Suprapubic skin (tissue), 4 donors: ENCODE measurements around the gene IRF4. TPM values are rescaled to one million over a fixed set of nuclear protein-coding genes. Genes with fewer than 3 reads are reported as not detected.
"Not testable (repeated sequence)": the region's sequence is repeated elsewhere in the genome, so short reads cannot be mapped to it uniquely, and the experiment has no call there.

ENCODE experiments used
- DNase-seq, 2 donors: peaks; one replicate each; pipeline ENCODE4 v3.0.0-alpha.2; 2019; ENCODE audit warnings: low spot score in 2 of 2
- H3K27ac ChIP-seq: fragments of 200-600 bp; sonication (generic); one replicate; pipeline ENCODE4 v1.5.1; 2019
- H3K27me3 ChIP-seq: fragments of 200-600 bp; sonication (generic); one replicate; pipeline ENCODE4 v1.5.1; 2019
- H3K36me3 ChIP-seq: fragments of 200-600 bp; sonication (generic); one replicate; pipeline ENCODE4 v1.5.1; 2019
- H3K4me1 ChIP-seq: fragments of 200-600 bp; sonication (generic); one replicate; pipeline ENCODE4 v1.5.1; 2019
- H3K4me3 ChIP-seq: fragments of 200-600 bp; sonication (generic); one replicate; pipeline ENCODE4 v1.5.1; 2019; ENCODE audit warnings: mild to moderate bottlenecking
- H3K9me3 ChIP-seq: fragments of 200-600 bp; sonication (generic); one replicate; pipeline ENCODE4 v1.5.1; 2019
- CTCF ChIP-seq, 2 donors: fragments of 200-600 bp in 1 of 2; fragments of 450-650 bp in 1 of 2; sonication (generic) in 1 of 2; IDR thresholded peaks; one replicate each; pipeline ENCODE4 v1.5.1; 2016 to 2019; ENCODE audit warnings: antibody characterized with exemption in 2 of 2, mild to moderate bottlenecking in 1 of 2, moderate library complexity in 1 of 2
- EP300 ChIP-seq: sonication (generic); formaldehyde crosslinking; IDR thresholded peaks from one replicate; pipeline ENCODE4 v1.6.1; 2017; ENCODE audit warnings: antibody characterized with exemption
- POLR2A ChIP-seq, 2 donors: fragments of 450-650 bp; IDR thresholded peaks; one replicate each; pipeline ENCODE4 v1.6.1; 2017; ENCODE audit warnings: antibody characterized with exemption in 2 of 2, mild to moderate bottlenecking in 2 of 2, moderate library complexity in 2 of 2
- POLR2AphosphoS5 ChIP-seq, 3 donors: sonication (generic); formaldehyde crosslinking; IDR thresholded peaks; one replicate each; pipeline ENCODE4 v1.6.1; 2017; ENCODE audit warnings: antibody characterized with exemption in 3 of 3
- WGBS: methylation state at CpG from one replicate; pipeline ENCODE4 v1.1.5; 2018; 5-methylcytosine and 5-hydroxymethylcytosine counted together
- total RNA-seq, 4 donors: library from RNA; depleted of rRNA; stranded (reverse); fragments of >200 nt; gene quantifications; one replicate each; pipeline ENCODE4 v1.1.0, GENCODE V29; 2016

The IRF4 gene
- total RNA-seq, 4 donors from 2014 or later, result 17.3 to 22.8 (median 20.4) TPM

- H3K36me3 ChIP-seq, result no peaks in the 10 kb centered on the region
- DNase-seq, result no peak
- 89% methylated on average over 8 of the region's 8 CpGs for WGBS
- H3K27ac ChIP-seq, result no peak overlapping the region
- no peaks in the 10 kb centered on the region for H3K4me1 ChIP-seq
- peaks cover 8% of the 10 kb centered on the region for H3K9me3 ChIP-seq
- TF ChIP-seq POLR2A (IDR thresholded peaks at IDR 0.05) (no peak), CTCF (IDR thresholded peaks at IDR 0.05) (no peak), EP300 (no peak), POLR2AphosphoS5 (IDR thresholded peaks at IDR 0.05) (no peak)
- peaks cover 18% of the 10 kb centered on the region for H3K27me3 ChIP-seq
- H3K4me3 ChIP-seq, result no peak overlapping the region
Measured at GRCh38 chr6:367298-367794, 24.2 kb upstream of the IRF4 start.

- no peak for TF ChIP-seq POLR2A (IDR thresholded peaks at IDR 0.05)
- no peak for TF ChIP-seq CTCF (IDR thresholded peaks at IDR 0.05)
- TF ChIP-seq POLR2AphosphoS5 (IDR thresholded peaks at IDR 0.05), result no peak
- no peak for TF ChIP-seq EP300
- Histone ChIP-seq H3K27ac (no peak overlapping the region), H3K9me3 (peaks cover 8% of the 10 kb centered on the region), H3K36me3 (no peaks in the 10 kb centered on the region), H3K27me3 (peaks cover 25% of the 10 kb centered on the region), H3K4me3 (no peak overlapping the region), H3K4me1 (no peaks in the 10 kb centered on the region)
- 77% methylated on average over 17 of the region's 17 CpGs for WGBS
- no peak for DNase-seq
Measured at GRCh38 chr6:367891-368630, 23.5 kb upstream of the IRF4 start.

GRCh38 chr6:369559-370431 lies 21.8 kb upstream of the IRF4 start:
- 85% methylated on average over 13 of the region's 13 CpGs for WGBS

DNA sequence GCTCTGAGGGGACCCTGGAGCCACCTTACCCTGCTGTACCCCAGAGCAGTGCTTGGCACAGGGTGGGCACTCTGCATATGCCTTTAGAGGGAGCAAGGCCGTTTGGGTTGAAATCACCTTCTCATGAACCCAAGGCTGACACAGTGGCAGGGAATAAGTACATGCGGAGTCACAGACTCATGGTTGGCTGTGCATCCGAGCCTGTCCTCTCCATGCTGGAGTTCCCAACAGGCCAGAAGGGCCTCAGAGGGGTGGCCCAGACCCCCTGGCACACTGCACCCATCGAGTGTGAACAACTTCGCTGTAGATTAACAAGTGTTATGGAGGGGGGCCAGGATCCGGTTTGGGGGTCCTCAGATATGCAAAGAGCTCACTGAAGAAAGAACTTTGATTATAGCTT lies 21.0 kb upstream of the IRF4 start:
- H3K27me3 ChIP-seq, result peaks cover 39% of the 10 kb centered on the region
- 84% methylated on average over 6 of the region's 6 CpGs for WGBS

More at GRCh38 chr6:369559-370431, 21.8 kb upstream of the IRF4 start:
- no peaks in the 10 kb centered on the region for H3K4me1 ChIP-seq
- TF ChIP-seq CTCF (IDR thresholded peaks at IDR 0.05) (no peak), EP300 (no peak), POLR2AphosphoS5 (IDR thresholded peaks at IDR 0.05) (no peak), POLR2A (IDR thresholded peaks at IDR 0.05) (no peak)
- no peak overlapping the region for H3K4me3 ChIP-seq
- H3K9me3 ChIP-seq, result no peaks in the 10 kb centered on the region
- H3K27me3 ChIP-seq, result peaks cover 39% of the 10 kb centered on the region
- no peaks in the 10 kb centered on the region for H3K36me3 ChIP-seq
- peak in 1 of 2 donors; percentile 54 for DNase-seq
- no peak overlapping the region for H3K27ac ChIP-seq

GRCh38 chr6:371851-372250 lies 19.7 kb upstream of the IRF4 start:
- H3K27ac ChIP-seq, H3K4me3 ChIP-seq, H3K9me3 ChIP-seq, H3K4me1 ChIP-seq, H3K36me3 ChIP-seq: not testable (repeated sequence)
- peak in 1 of 2 donors; percentile 59 for DNase-seq
- peaks cover 39% of the 10 kb centered on the region for H3K27me3 ChIP-seq
- 92% methylated on average over 2 of the region's 2 CpGs for WGBS

More for the DNA sequence above, 21.0 kb upstream of the IRF4 start:
- no peaks in the 10 kb centered on the region for H3K36me3 ChIP-seq
- H3K4me3 ChIP-seq, result no peak overlapping the region
- no peak overlapping the region for H3K27ac ChIP-seq
- H3K9me3 ChIP-seq, result no peaks in the 10 kb centered on the region
- no peaks in the 10 kb centered on the region for H3K4me1 ChIP-seq
- DNase-seq, result no peak
- TF ChIP-seq POLR2A (IDR thresholded peaks at IDR 0.05), result no peak
- TF ChIP-seq CTCF (IDR thresholded peaks at IDR 0.05), result no peak
- no peak for TF ChIP-seq POLR2AphosphoS5 (IDR thresholded peaks at IDR 0.05)
- no peak for TF ChIP-seq EP300
